H1 (cell line): ENCODE data around the gene TJP2. TPM values are rescaled to one million over a fixed set of nuclear protein-coding genes. Genes with fewer than 3 reads are reported as not detected.

Source experiments
- CTCF ChIA-PET: fragments of 300-600 bp; sonication (Branson Sonifier 250); formaldehyde crosslinking; loops from one replicate; lab custom pipeline; 2021; ENCODE audit not compliant: partially characterized antibody; lab: Charles Lee
- POLR2A ChIA-PET: fragments of 300-600 bp; sonication (Branson Sonifier 250); formaldehyde crosslinking; loops from one replicate; lab custom pipeline; 2021; ENCODE audit warnings: inconsistent platforms; ENCODE audit not compliant: partially characterized antibody; lab: Charles Lee
- DNase-seq, 2 experiments: peaks; one replicate each; pipeline versions ENCODE4 v3.0.0 to v3.0.0-alpha.2; 2010 to 2022; ENCODE audit warnings: low spot score in 2 of 2, low read depth in 1 of 2, mixed read lengths in 1 of 2
- FAIRE-seq: peaks from 2 replicates; lab custom pipeline; 2011; peaks lifted over from hg19 to GRCh38; lab: Jason Lieb, UNC
- H2AFZ ChIP-seq: 2 replicates; pipeline ENCODE4 v1.8.1; 2012; ENCODE audit warnings: low read length, inconsistent platforms
- H2AK5ac ChIP-seq: 2 replicates; pipeline ENCODE4 v1.6.1; 2013; ENCODE audit warnings: low read depth, low read length
- H2BK120ac ChIP-seq: replicated peaks from 2 replicates; pipeline ENCODE3; 2013; ENCODE audit warnings: low read depth, low read length, inconsistent platforms
- H2BK12ac ChIP-seq: 2 replicates; pipeline ENCODE4 v1.6.1; 2013; ENCODE audit warnings: low read depth, low read length
- H2BK15ac ChIP-seq: 2 replicates; pipeline ENCODE4 v1.6.1; 2013; ENCODE audit warnings: low read length
- H2BK20ac ChIP-seq: 2 replicates; pipeline ENCODE4 v1.6.1; 2013; ENCODE audit warnings: low read length
- H2BK5ac ChIP-seq: 2 replicates; pipeline ENCODE4 v1.6.1; 2013; ENCODE audit warnings: low read depth, low read length
- H3K14ac ChIP-seq: 2 replicates; pipeline ENCODE4 v1.6.1; 2013; ENCODE audit warnings: inconsistent platforms; ENCODE audit not compliant: insufficient read length
- H3K18ac ChIP-seq: 2 replicates; pipeline ENCODE4 v1.6.1; 2013; ENCODE audit warnings: low read length; ENCODE audit errors: extremely low read depth
- H3K23ac ChIP-seq: 2 replicates; pipeline ENCODE4 v1.6.1; 2013; ENCODE audit warnings: inconsistent platforms; ENCODE audit not compliant: insufficient read length
- H3K23me2 ChIP-seq: 2 replicates; pipeline ENCODE4 v1.6.1; 2013; ENCODE audit warnings: low read depth, low read length
- H3K27ac ChIP-seq: 2 replicates; pipeline ENCODE4 v1.6.1; 2011; ENCODE audit warnings: low read depth, low read length, inconsistent platforms
- H3K27me3 ChIP-seq, 4 experiments: replicated peaks in 1 of 4; 1 replicate in 1 of 4; 2 replicates in 3 of 4; pipeline versions ENCODE4 v1.6.1 to v1.8.1; 2011 to 2013; ENCODE audit warnings: low read length in 3 of 4, mild to moderate bottlenecking in 3 of 4, inconsistent platforms in 2 of 4, mixed read lengths in 2 of 4, moderate library complexity in 1 of 4; ENCODE audit not compliant: control insufficient read depth in 3 of 4, insufficient read depth in 3 of 4; ENCODE audit errors: extremely low read depth in 1 of 4
- H3K36me3 ChIP-seq, 4 experiments: 2 replicates each; pipeline versions ENCODE4 v1.6.1 to v1.8.1; 2011 to 2013; ENCODE audit warnings: mild to moderate bottlenecking in 4 of 4, low read length in 3 of 4, moderate library complexity in 2 of 4, control low read depth in 1 of 4, inconsistent platforms in 1 of 4; ENCODE audit not compliant: insufficient read depth in 4 of 4, control insufficient read depth in 2 of 4
- H3K4ac ChIP-seq: replicated peaks from 2 replicates; pipeline ENCODE3; 2013; ENCODE audit warnings: low read length, low read depth, mixed read lengths, inconsistent platforms; ENCODE audit not compliant: insufficient read length
- H3K4me1 ChIP-seq, 4 experiments: replicated peaks in 1 of 4; 1 replicate in 1 of 4; 2 replicates in 3 of 4; pipeline versions ENCODE4 v1.6.1 to v1.8.1; 2011 to 2013; ENCODE audit warnings: low read length in 3 of 4, inconsistent platforms in 2 of 4, mixed read lengths in 1 of 4; ENCODE audit not compliant: insufficient read depth in 4 of 4, control insufficient read depth in 3 of 4
- H3K4me2 ChIP-seq, 2 experiments: 2 replicates each; pipeline versions ENCODE4 v1.6.1 to v1.8.1; 2011 to 2013; ENCODE audit warnings: low read depth in 2 of 2, low read length in 2 of 2, control low read depth in 1 of 2, inconsistent platforms in 1 of 2, mild to moderate bottlenecking in 1 of 2; ENCODE audit not compliant: insufficient read depth in 1 of 2
- H3K4me3 ChIP-seq, 4 experiments: fragments of 200-600, 300-600 bp in 1 of 4; sonication (generic), shearing (Covaris generic), sonication (Bioruptor Twin) in 1 of 4; 2 replicates each; pipeline versions ENCODE4 v1.5.1 to v1.8.1; 2011 to 2016; ENCODE audit warnings: low read length in 4 of 4, low read depth in 3 of 4, control low read depth in 2 of 4, inconsistent platforms in 2 of 4, mild to moderate bottlenecking in 2 of 4, mixed read lengths in 1 of 4, moderate library complexity in 1 of 4; ENCODE audit not compliant: insufficient read depth in 2 of 4; ENCODE audit errors: extremely low read depth in 1 of 4
- H3K56ac ChIP-seq: replicated peaks from 2 replicates; pipeline ENCODE3; 2013; ENCODE audit warnings: low read depth, mild to moderate bottlenecking, mixed read lengths, low read length, inconsistent platforms; ENCODE audit not compliant: insufficient read length
- H3K79me1 ChIP-seq: 2 replicates; pipeline ENCODE4 v1.6.1; 2013; ENCODE audit warnings: low read depth, low read length, control low read depth
- H3K79me2 ChIP-seq, 2 experiments: 2 replicates each; pipeline versions ENCODE4 v1.6.1 to v1.8.1; 2012 to 2013; ENCODE audit warnings: low read length in 2 of 2, mild to moderate bottlenecking in 2 of 2, inconsistent platforms in 1 of 2; ENCODE audit not compliant: insufficient read depth in 2 of 2, control insufficient read depth in 1 of 2
- H3K9ac ChIP-seq, 4 experiments: replicated peaks in 1 of 4; 1 replicate in 1 of 4; 2 replicates in 3 of 4; pipeline versions ENCODE4 v1.6.1 to v1.8.1; 2011 to 2013; ENCODE audit warnings: low read depth in 3 of 4, low read length in 3 of 4, control low read depth in 2 of 4, mild to moderate bottlenecking in 2 of 4, moderate library complexity in 2 of 4, inconsistent platforms in 1 of 4; ENCODE audit errors: extremely low read depth in 1 of 4
- H3K9me3 ChIP-seq, 2 experiments: 2 replicates each; pipeline versions ENCODE4 v1.6.1 to v1.8.1; 2012 to 2013; ENCODE audit warnings: mild to moderate bottlenecking in 2 of 2, moderate library complexity in 2 of 2, control low read depth in 1 of 2, inconsistent platforms in 1 of 2, low read depth in 1 of 2, low read length in 1 of 2, mixed read lengths in 1 of 2; ENCODE audit not compliant: insufficient read depth in 2 of 2
- H4K20me1 ChIP-seq, 2 experiments: replicated peaks in 1 of 2; 2 replicates each; pipeline versions ENCODE3 to v1.8.1; 2011 to 2013; ENCODE audit warnings: inconsistent platforms in 2 of 2, low read length in 2 of 2, mild to moderate bottlenecking in 1 of 2; ENCODE audit not compliant: insufficient read depth in 2 of 2, control insufficient read depth in 1 of 2
- H4K5ac ChIP-seq: 2 replicates; pipeline ENCODE4 v1.6.1; 2013; ENCODE audit warnings: low read length, low read depth, mixed read lengths, inconsistent platforms; ENCODE audit not compliant: insufficient read length
- H4K8ac ChIP-seq: 2 replicates; pipeline ENCODE4 v1.8.0; 2013; ENCODE audit warnings: mild to moderate bottlenecking, moderate library complexity, low read length, inconsistent platforms; ENCODE audit not compliant: insufficient read depth; ENCODE audit errors: extremely low read depth
- H4K91ac ChIP-seq: replicated peaks from 2 replicates; pipeline ENCODE3; 2013; ENCODE audit warnings: low read length, mixed read lengths, inconsistent platforms; ENCODE audit not compliant: insufficient read length
- BACH1 ChIP-seq: IDR thresholded peaks from 2 replicates; pipeline ENCODE4 v1.6.1; 2012; ENCODE audit warnings: low read length, improper control_type of control experiment
- EP300 ChIP-seq, 2 experiments: IDR thresholded peaks; 1 replicate in 1 of 2; 2 replicates in 1 of 2; pipeline ENCODE4 v1.6.1; 2011 to 2012; ENCODE audit warnings: low read depth in 2 of 2, low read length in 2 of 2, mild to moderate bottlenecking in 2 of 2, borderline replicate concordance in 1 of 2, inconsistent platforms in 1 of 2, moderate library complexity in 1 of 2
- EZH2 ChIP-seq: fragments of 200-600 bp; sonication (generic); IDR thresholded peaks from 2 replicates; pipeline ENCODE4 v1.7.1; 2012; ENCODE audit warnings: low read depth, mild to moderate bottlenecking, moderate library complexity, low read length, inconsistent platforms; ENCODE audit not compliant: severe bottlenecking
- GTF2F1 ChIP-seq: IDR thresholded peaks from 2 replicates; pipeline ENCODE4 v1.6.1; 2012; ENCODE audit warnings: low read depth, low read length, improper control_type of control experiment, borderline replicate concordance
- NRF1 ChIP-seq: IDR thresholded peaks from 2 replicates; pipeline ENCODE4 v1.6.1; 2011; ENCODE audit warnings: mild to moderate bottlenecking, low read depth, low read length, improper control_type of control experiment
- POLR2A ChIP-seq, 2 experiments: IDR thresholded peaks; 1 replicate in 1 of 2; 2 replicates in 1 of 2; pipeline ENCODE4 v1.6.1; 2011; ENCODE audit warnings: low read depth in 2 of 2, low read length in 2 of 2, mild to moderate bottlenecking in 2 of 2; ENCODE audit errors: control extremely low read depth in 1 of 2
- POU5F1 ChIP-seq: IDR thresholded peaks from 2 replicates; pipeline ENCODE4 v1.6.1; 2011; ENCODE audit warnings: low read depth, mild to moderate bottlenecking, low read length, moderate library complexity
- RBBP5 ChIP-seq: IDR thresholded peaks from 2 replicates; pipeline ENCODE4 v1.7.1; 2012; ENCODE audit warnings: low read depth, mild to moderate bottlenecking, inconsistent platforms, low read length, moderate library complexity, borderline replicate concordance
- RXRA ChIP-seq: IDR thresholded peaks from 2 replicates; pipeline ENCODE4 v1.6.1; 2011; ENCODE audit warnings: low read depth, mild to moderate bottlenecking, low read length, moderate library complexity; ENCODE audit not compliant: insufficient read depth
- TEAD4 ChIP-seq: IDR thresholded peaks from 2 replicates; pipeline ENCODE4 v1.6.1; 2012; ENCODE audit warnings: low read depth, low read length, inconsistent platforms, mixed read lengths
- WGBS, 2 experiments: shearing (Covaris generic) in 1 of 2; methylation state at CpG; one replicate each; pipeline versions ENCODE4 v1.1.6 to v1.1.7; 2013 to 2015; ENCODE audit warnings: low lambda C conversion rate in 2 of 2, mixed read lengths in 2 of 2, inconsistent platforms in 1 of 2, low coverage in 1 of 2, missing lambda C conversion rate in 1 of 2; ENCODE audit not compliant: insufficient replicate concordance in 2 of 2, insufficient coverage in 1 of 2, insufficient read length in 1 of 2; ENCODE audit errors: extremely low coverage in 1 of 2, missing lambda C conversion rate in 1 of 2; 5-methylcytosine and 5-hydroxymethylcytosine counted together
- polyA plus RNA-seq, 7 experiments: library from polyadenylated mRNA; depleted of rRNA in 3 of 7; stranded (reverse) in 5 of 7; unstranded in 2 of 7; fragments of >200 nt in 5 of 7; fragments of 200-250 nt in 2 of 7; gene quantifications; 1 replicate in 5 of 7; 2 replicates in 1 of 7; 4 replicates in 1 of 7; pipeline versions ENCODE4 v1.2.1 to v1.2.3, GENCODE V29; 2011 to 2013; ENCODE audit warnings: missing spikeins in 2 of 7, mixed read lengths in 2 of 7
- total RNA-seq: library from RNA; stranded (reverse); fragmentation: NEBNext Ultra II Directional; extraction: Animal tissue kit (Norgen Biotek cat#: 25700); gene quantifications from 2 replicates; pipeline ENCODE4 v1.2.1, GENCODE V29; 2021
- TF ChIP-seq, protein P1 (sequence below): IDR thresholded peaks from 2 replicates; pipeline ENCODE4 v1.6.1; 2012; ENCODE audit warnings: inconsistent platforms
- TF ChIP-seq, protein P2 (sequence below): IDR thresholded peaks from 2 replicates; pipeline ENCODE4 v1.6.1; 2011; ENCODE audit warnings: low read depth, mild to moderate bottlenecking, low read length; ENCODE audit not compliant: insufficient read depth
- TF ChIP-seq, protein P3 (sequence below): IDR thresholded peaks from 2 replicates; pipeline ENCODE4 v1.6.1; 2012; ENCODE audit warnings: inconsistent platforms

TJP2 gene
- total and polyA plus RNA-seq, 2 of the 8 experiments (the other 6 are each of a cell fraction or from before 2014, with no cell fraction given): 54.9 to 137 TPM

DNA sequence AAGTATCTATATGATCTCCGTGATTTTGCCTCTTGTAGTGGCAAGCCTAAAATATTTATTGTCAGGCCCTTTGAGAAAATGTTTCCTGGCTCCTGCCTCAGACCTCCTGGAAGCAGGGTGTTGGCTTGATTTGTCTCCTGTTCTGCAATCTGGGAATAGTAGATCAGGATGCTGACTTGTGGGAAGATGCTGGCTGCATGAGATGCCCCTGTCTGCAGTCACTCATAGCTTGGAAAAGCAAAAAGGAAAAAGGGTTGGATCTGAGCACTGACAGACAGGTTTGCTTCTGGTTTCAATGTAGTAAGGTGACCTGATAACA is 16.7 kb downstream of the TJP2 start:
- Histone ChIP-seq H2BK20ac (no peak overlapping the region), H3K4me2 (no peak overlapping the region), H3K79me2 (peaks cover 0 to 85% of the 10 kb centered on the region in 2 experiments; a peak in 3 of 4 replicates), H3K14ac (no peak overlapping the region), H2BK5ac (no peak overlapping the region), H4K8ac (no peak overlapping the region), H2AFZ (no peak overlapping the region), H3K27ac (no peak overlapping the region), H3K36me3 (no peaks in the 10 kb centered on the region), H3K4me3 (no peak overlapping the region), H4K20me1 (peaks cover 5 to 6% of the 10 kb centered on the region in 2 experiments), H3K27me3 (no peaks in the 10 kb centered on the region), H3K56ac (no peak overlapping the region), H3K79me1 (peaks cover 15% of the 10 kb centered on the region), H2AK5ac (no peak overlapping the region), H4K91ac (no peak overlapping the region), H3K18ac (no peak overlapping the region), H2BK15ac (no peak overlapping the region), H2BK120ac (no peak overlapping the region), H3K9ac (no peak overlapping the region), H3K9me3 (no peaks in the 10 kb centered on the region), H3K4me1 (peaks cover 0 to 11% (median 2%) of the 10 kb centered on the region in 4 experiments; a peak in 3 of 7 replicates), H2BK12ac (no peak overlapping the region), H3K4ac (no peak overlapping the region), H3K23ac (no peak overlapping the region), H3K23me2 (no peaks in the 10 kb centered on the region), H4K5ac (no peak overlapping the region)
- ChIA-PET CTCF (interaction anchor here (0.6 to 6.7 kb wide), 7 partner anchors 9 to 774 kb away, joined by 3 to 100 read pairs (median 4); no protein-coding TSS in a partner anchor), POLR2A (interaction anchor here (0.5 kb wide), 1 partner anchor 40 kb away, joined by 3 read pairs; no protein-coding TSS in a partner anchor)
- 67% methylated on average over 1 of the region's 1 CpG; no CpG with 5 or more reads in 1 of the 2 experiments for WGBS, 2 experiments
- FAIRE-seq: no peak
- no peak for TF ChIP-seq NRF1
- no peak for TF ChIP-seq POLR2A (IDR thresholded peaks at IDR 0.05; ENCODE audit: control extremely low read depth in 1 of 2, low read depth in 2 of 2, low read length in 2 of 2)
- no peak for TF ChIP-seq RBBP5
- TF ChIP-seq RXRA: no peak
- no peak for TF ChIP-seq TEAD4
- no peak for TF ChIP-seq POU5F1
- TF ChIP-seq, protein P1, sequence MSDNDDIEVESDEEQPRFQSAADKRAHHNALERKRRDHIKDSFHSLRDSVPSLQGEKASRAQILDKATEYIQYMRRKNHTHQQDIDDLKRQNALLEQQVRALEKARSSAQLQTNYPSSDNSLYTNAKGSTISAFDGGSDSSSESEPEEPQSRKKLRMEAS: no peak
- TF ChIP-seq, protein P2, sequence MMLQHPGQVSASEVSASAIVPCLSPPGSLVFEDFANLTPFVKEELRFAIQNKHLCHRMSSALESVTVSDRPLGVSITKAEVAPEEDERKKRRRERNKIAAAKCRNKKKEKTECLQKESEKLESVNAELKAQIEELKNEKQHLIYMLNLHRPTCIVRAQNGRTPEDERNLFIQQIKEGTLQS: no peak
- no peak for TF ChIP-seq GTF2F1
- no peak for TF ChIP-seq EP300 (IDR thresholded peaks at IDR 0.05; ENCODE audit: borderline replicate concordance in 1 of 2, low read depth in 2 of 2, low read length in 2 of 2)
- TF ChIP-seq, protein P3, sequence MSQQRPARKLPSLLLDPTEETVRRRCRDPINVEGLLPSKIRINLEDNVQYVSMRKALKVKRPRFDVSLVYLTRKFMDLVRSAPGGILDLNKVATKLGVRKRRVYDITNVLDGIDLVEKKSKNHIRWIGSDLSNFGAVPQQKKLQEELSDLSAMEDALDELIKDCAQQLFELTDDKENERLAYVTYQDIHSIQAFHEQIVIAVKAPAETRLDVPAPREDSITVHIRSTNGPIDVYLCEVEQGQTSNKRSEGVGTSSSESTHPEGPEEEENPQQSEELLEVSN: no peak
- no peak for TF ChIP-seq EZH2
- TF ChIP-seq BACH1: no peak
- DNase-seq: peak in 1 of 2 experiments; percentile 32
